LNCaP clone FGC (cell line): Measurements from ENCODE around the gene EMX2.

Experiments used
- DNase-seq: peaks from one replicate; pipeline ENCODE4 v3.0.0-alpha.2; 2011; ENCODE audit warnings: low read depth
- H3K4me3 ChIP-seq: 2 replicates; pipeline ENCODE4 v1.5.1; 2011; ENCODE audit warnings: mild to moderate bottlenecking, low read depth, low read length, control low read depth
- TF ChIP-seq, protein P1 (sequence below): IDR thresholded peaks from 2 replicates; pipeline ENCODE4 v1.5.1; 2012; ENCODE audit warnings: mild to moderate bottlenecking; ENCODE audit not compliant: control insufficient read depth, insufficient read depth; ENCODE audit errors: extremely low read depth

Gene EMX2

DNA sequence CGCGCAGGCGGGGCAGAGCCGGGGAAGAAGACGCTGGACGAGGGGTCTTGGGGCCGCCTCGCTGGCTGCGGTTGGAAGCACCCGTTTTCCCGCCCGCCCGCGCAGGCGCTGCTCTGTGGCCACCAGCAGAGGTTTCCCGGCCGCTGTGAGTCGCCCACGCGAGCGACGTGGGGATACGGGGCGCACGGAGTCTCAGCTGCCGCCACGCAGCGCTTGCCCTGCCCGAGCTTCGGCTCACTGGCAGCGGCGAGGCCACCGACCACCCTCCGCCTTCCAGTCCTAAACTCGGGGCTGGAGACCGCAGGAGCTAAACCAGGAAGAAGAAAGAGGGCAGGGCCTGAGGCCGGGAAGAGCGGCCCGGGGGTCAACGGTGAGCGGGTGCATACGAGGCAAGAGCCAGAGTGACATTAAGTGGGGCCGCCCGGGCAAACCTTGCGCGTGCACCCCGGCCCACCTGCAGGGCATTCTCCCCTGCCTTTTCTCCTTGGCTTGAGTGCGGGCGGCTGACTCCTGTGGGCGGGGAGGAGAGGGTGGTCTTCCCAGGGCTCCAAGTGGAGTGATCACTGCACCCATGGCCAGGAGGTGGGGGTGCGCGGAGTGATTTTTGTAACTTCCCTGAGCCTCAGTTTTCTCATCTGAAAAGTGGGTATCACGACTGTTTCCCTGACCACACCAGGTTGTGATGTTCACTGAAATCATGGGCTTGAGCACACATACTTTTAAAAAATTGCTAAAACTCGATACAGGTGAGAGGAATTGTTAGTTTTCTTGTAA, 7.1 kb upstream of the EMX2 start:
- no peak for DNase-seq
- TF ChIP-seq, protein P1, sequence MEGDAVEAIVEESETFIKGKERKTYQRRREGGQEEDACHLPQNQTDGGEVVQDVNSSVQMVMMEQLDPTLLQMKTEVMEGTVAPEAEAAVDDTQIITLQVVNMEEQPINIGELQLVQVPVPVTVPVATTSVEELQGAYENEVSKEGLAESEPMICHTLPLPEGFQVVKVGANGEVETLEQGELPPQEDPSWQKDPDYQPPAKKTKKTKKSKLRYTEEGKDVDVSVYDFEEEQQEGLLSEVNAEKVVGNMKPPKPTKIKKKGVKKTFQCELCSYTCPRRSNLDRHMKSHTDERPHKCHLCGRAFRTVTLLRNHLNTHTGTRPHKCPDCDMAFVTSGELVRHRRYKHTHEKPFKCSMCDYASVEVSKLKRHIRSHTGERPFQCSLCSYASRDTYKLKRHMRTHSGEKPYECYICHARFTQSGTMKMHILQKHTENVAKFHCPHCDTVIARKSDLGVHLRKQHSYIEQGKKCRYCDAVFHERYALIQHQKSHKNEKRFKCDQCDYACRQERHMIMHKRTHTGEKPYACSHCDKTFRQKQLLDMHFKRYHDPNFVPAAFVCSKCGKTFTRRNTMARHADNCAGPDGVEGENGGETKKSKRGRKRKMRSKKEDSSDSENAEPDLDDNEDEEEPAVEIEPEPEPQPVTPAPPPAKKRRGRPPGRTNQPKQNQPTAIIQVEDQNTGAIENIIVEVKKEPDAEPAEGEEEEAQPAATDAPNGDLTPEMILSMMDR = no peak
- no peak overlapping the region for H3K4me3 ChIP-seq

DNA sequence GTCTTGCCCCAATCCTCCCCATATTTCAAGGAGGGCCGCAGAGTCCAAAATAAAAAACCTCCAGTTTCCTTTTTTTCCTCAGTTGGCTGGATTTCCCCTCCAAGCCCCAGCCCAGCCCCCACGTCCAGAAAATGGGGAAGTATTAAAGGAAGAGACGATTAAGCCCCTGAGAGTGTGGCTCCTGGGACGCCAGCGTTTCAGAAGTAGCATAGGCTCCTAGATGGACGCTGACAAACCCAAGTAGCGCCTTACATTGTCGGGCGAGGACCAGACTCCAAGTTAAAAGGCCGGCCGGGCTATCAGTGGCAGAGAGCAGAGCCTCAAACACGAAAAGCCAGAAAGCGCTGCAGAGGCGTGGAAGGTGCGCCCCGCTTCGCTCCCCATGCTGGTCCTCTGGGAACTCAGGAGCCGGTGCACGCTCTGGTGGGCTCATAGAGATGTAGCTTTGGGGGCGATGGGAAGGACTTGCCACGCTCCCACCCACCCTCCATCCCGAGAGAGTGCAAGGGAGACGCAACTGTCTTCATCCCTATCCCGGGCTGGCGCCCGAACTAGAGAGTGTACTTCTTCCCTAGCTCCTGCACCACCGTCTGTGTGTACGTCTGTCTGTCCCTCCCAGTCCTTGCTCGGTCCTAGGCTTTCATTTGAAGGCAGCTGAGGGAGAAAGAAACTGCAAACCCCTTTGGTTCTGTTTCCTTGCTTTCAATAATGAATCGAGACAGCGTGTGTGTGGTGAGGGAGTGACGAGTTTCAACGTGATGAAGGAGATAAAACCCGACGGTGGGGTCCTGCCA, 6.3 kb upstream of the EMX2 start:
- TF ChIP-seq, protein P1 = no peak
- DNase-seq = no peak
- no peak overlapping the region for H3K4me3 ChIP-seq

GRCh38 chr10:117536866-117537435, 5.6 kb upstream of the EMX2 start:
- DNase-seq = no peak
- TF ChIP-seq, protein P1 = no peak
- H3K4me3 ChIP-seq = no peak overlapping the region

DNA sequence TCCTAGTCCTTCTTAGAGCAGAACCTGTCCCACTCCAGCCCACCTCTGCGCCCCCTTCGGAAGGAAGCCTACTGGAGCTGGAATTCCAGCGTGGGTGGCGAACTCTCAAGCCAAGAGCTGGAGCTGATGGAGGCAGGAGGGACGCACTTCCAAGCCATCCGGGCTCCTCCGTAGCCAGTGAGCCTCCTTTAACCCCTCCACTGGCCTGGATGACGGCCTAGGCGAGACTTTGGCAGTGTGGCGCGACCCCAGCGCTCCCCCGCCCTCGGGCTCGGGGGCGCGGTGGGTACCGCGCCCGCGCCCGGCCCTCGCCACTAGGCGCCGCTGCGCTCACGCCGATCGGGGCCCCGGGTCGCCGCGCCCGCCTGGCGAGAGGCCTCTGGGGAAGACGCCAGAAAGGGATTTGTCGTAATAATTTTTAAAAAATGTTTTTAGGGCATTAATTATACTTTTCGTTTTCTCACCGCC, 5.1 kb upstream of the EMX2 start:
- TF ChIP-seq, protein P1 = peak; percentile 78
- H3K4me3 ChIP-seq = no peak overlapping the region
- DNase-seq = no peak

- H3K4me3 ChIP-seq = no peak overlapping the region
- TF ChIP-seq, protein P1 = no peak
- DNase-seq = no peak
These were observed 4.5 kb upstream of the EMX2 start for GRCh38 chr10:117537904-117538524.

- TF ChIP-seq, protein P1 = no peak
- no peak overlapping the region for H3K4me3 ChIP-seq
- DNase-seq = no peak
These were observed 3.2 kb upstream of the EMX2 start for GRCh38 chr10:117539361-117539773.
